Measurements from ENCODE around the gene HPCA. TPM values are rescaled to one million over a fixed set of nuclear protein-coding genes. Genes with fewer than 3 reads are reported as not detected.

Gene HPCA
- total RNA-seq, 1 experiment from 2014 or later = not detected

GRCh38 chr1:32871364-32872191 lies 14.7 kb upstream of the HPCA start:
- peak; percentile 54 for DNase-seq (ENCODE audit: low read depth)

- DNase-seq (ENCODE audit: low read depth) = no peak
Observed at GRCh38 chr1:32872192-32872460, 14.2 kb upstream of the HPCA start.

GRCh38 chr1:32873484-32873883 lies 12.8 kb upstream of the HPCA start:
- DNase-seq (ENCODE audit: low read depth) = no peak

DNA sequence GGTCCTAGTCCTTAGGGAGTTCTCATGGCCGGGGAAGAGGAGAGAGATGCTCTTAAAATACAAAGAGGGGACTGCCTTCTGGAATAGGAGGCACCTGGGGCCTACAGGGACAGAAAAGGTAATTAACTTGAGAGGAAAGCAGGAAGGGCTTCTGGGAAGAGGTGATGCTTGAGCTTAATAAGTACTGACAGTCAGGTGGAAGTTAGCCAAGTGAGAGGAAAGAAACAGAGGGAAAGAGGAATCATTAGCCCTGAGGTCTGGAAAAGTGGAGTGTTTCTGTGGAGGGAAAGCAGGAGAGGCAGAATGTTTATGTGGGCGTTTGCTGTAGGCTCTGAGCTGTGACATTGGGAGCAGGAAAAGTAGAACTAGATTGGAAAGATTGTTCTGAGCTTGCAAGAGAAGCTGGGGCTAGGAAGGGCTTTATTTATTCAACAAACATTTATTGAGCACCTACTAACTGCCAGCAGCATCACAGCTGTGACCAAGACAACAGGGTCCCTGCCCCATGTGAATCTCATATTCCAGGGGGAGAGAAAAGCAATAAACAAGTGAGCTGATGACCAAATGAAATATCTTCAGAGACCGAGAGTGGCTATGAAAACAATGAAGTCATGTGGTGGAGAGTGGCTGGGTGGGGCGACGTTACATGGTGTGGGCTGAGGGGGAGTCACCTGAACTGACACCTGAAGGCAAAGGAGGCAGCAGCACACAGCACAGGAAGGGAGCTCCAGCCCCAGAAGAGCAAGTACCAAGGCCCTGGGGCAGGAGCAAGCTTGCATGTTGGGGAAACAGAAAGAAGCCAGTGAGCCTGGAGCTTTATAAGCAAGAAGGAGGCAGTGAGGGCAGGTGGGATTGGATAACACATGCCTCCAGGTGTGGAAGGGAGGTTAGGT lies 11.2 kb upstream of the HPCA start:
- DNase-seq (ENCODE audit: low read depth) = no peak

DNA sequence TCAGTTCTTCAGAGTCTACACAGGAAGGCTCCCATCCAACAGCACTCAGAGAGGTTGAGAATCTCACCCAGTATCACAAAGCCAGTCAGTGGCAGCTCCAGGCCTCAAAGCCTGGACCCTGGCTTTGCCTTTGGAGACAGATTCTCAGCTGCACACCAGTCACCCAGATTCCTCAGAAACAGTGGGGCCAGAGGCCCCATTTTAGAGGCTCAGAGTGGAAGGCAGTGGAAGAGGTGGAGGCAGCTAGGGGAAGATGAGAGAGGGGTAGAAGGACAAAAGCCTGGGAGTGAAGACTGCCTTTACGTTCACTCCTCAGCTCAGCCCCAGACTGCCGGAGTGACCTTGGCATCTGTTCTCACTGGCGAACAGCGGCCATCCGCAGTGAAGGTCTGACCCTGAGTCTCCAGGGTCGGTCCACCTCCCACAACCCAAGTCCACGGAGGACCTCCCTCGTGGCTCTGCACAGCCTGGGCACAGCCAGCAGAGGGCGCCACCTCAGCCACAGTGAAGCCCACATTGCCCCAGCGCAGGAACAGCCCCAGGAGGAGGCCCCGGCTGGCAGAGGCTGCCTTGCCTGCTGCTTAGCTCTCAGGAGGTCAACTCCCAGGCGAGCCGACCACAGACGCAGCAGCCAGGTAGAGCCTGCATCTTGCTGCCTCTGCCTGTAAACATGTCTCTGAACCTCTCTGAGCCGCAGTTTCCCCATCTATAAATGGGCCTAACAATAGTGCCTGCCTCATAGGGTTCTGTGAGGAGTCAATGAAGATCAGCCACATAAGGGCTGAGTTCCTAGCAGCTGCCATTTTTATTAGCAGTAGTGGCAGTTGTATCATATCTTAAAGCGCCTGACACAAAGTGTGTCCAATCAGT lies 9.7 kb upstream of the HPCA start:
- DNase-seq (ENCODE audit: low read depth) = peak; percentile 27

GRCh38 chr1:32877211-32878110 lies 8.8 kb upstream of the HPCA start:
- no peak for DNase-seq (ENCODE audit: low read depth)

- no peak for DNase-seq (ENCODE audit: low read depth)
Observed at GRCh38 chr1:32878183-32878582, 8.1 kb upstream of the HPCA start.

GRCh38 chr1:32878637-32879041 lies 7.7 kb upstream of the HPCA start:
- no peak for DNase-seq (ENCODE audit: low read depth)

GRCh38 chr1:32881291-32881690 lies 5.0 kb upstream of the HPCA start:
- DNase-seq (ENCODE audit: low read depth) = no peak

GRCh38 chr1:32881871-32882850 lies 4.1 kb upstream of the HPCA start:
- no peak for DNase-seq (ENCODE audit: low read depth)

DNA sequence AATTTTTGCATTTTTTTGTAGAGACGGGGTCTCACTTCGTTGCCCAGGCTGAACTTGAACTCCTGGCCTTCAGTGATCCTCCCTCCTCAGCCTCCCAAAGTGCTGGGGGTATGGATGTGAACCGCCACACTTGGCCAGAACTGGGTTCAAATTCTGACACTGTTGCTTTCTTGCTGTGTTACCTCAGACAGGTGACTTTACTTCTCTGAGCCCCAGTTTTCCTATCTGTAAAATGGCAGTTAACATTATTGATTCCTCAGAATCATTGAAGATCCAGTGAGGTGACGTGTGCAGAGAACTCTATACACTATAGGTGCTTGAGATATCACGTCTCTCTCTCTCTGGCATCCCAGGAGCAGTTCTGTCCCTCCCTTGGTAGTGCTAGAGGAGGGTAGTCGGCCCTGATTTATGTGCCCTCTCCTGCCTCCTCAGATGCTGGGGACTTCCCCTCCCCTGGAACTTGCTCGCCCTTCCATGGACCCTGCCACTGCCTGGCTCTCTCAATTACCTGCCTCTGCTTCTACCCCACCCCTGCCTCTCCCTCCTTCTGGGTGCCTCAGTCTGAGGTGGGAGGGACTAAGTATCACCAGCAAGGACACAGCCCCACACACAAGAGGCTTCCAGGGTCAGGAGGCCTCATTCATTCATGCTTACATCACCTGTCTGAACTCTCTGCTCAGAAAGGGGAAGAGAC lies 2.8 kb upstream of the HPCA start:
- no peak for DNase-seq (ENCODE audit: low read depth)

GRCh38 chr1:32884032-32884372 lies 2.3 kb upstream of the HPCA start:
- no peak for DNase-seq (ENCODE audit: low read depth)

GRCh38 chr1:32884726-32885125 lies 1.6 kb upstream of the HPCA start:
- no peak for DNase-seq (ENCODE audit: low read depth)

DNA sequence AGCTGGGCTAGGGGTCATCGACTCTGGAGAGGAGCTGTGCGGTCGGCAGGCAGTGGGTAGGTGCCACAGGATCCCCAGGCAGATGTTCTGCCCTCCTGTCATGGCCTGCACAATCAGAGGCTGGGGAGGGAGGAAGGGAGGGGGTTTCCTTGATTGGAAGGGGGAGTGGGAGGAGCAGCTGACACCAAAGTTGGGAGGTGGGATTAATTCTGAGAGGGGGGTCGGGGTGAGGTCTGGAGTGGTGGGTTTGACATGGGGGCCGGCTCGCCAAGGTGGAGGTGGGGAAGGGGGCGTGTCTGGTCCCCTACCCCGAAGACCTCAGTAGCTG lies 651 bp upstream of the HPCA start:
- DNase-seq (ENCODE audit: low read depth) = no peak

- no peak for DNase-seq (ENCODE audit: low read depth)
Observed at GRCh38 chr1:32886828-32887414, 630 bp downstream of the HPCA start.

- no peak for DNase-seq (ENCODE audit: low read depth)
Observed at GRCh38 chr1:32887623-32888022, 1.3 kb downstream of the HPCA start.

GRCh38 chr1:32888134-32888533 lies 1.8 kb downstream of the HPCA start:
- DNase-seq (ENCODE audit: low read depth) = no peak

- no peak for DNase-seq (ENCODE audit: low read depth)
Observed at GRCh38 chr1:32888677-32889420, 2.6 kb downstream of the HPCA start.
